Neural cell (in vitro differentiated cells): Measurements from ENCODE around the gene MOBP. TPM values are rescaled to one million over a fixed set of nuclear protein-coding genes. Genes with fewer than 3 reads are reported as not detected.

Experiments used
- H2AFZ ChIP-seq: fragments of 200-600, 300-800 bp; sonication (generic), shearing (Covaris generic); 2 replicates; pipeline ENCODE4 v1.6.0; 2014; ENCODE audit warnings: low read depth, mild to moderate bottlenecking, antibody characterized with exemption, low read length, moderate library complexity
- H3F3A ChIP-seq: fragments of 200-600 bp; shearing (Covaris generic); 2 replicates; pipeline ENCODE4 v1.6.1; 2016; ENCODE audit warnings: mild to moderate bottlenecking, moderate library complexity, mixed read lengths, antibody characterized with exemption, low read length; ENCODE audit not compliant: insufficient read depth, poor library complexity, severe bottlenecking
- H3K27ac ChIP-seq: fragments of 200-600, 300-800 bp; sonication (generic), shearing (Covaris generic); 2 replicates; pipeline ENCODE4 v1.5.1; 2014; ENCODE audit warnings: mild to moderate bottlenecking, low read length, moderate library complexity
- H3K27me3 ChIP-seq: fragments of 300-800, 200-600 bp; sonication (generic), shearing (Covaris generic); 2 replicates; pipeline ENCODE4 v1.6.0; 2014; ENCODE audit warnings: mild to moderate bottlenecking, low read depth, low read length, moderate library complexity; ENCODE audit not compliant: insufficient read depth
- H3K36me3 ChIP-seq: fragments of 300-800, 200-600 bp; sonication (generic), shearing (Covaris generic); 2 replicates; pipeline ENCODE4 v1.5.1; 2014; ENCODE audit warnings: mild to moderate bottlenecking, antibody characterized with exemption, low read length, moderate library complexity; ENCODE audit not compliant: insufficient read depth
- H3K4me2 ChIP-seq: fragments of 300-800, 200-600 bp; sonication (generic), shearing (Covaris generic); 2 replicates; pipeline ENCODE4 v1.6.0; 2014; ENCODE audit warnings: mild to moderate bottlenecking, low read length
- H3K4me3 ChIP-seq: fragments of 300-800, 200-600 bp; sonication (generic), shearing (Covaris generic); 2 replicates; pipeline ENCODE4 v1.5.1; 2014; ENCODE audit warnings: mild to moderate bottlenecking, low read length, moderate library complexity
- H3K79me2 ChIP-seq: fragments of 200-600 bp; shearing (Covaris generic); replicated peaks from 2 replicates; pipeline ENCODE4 v1.6.0; 2014; ENCODE audit warnings: mild to moderate bottlenecking, low read length, moderate library complexity; ENCODE audit not compliant: insufficient read depth
- H3K9ac ChIP-seq: fragments of 300-800, 200-600 bp; sonication (generic), shearing (Covaris generic); 2 replicates; pipeline ENCODE4 v1.6.1; 2016; ENCODE audit warnings: mild to moderate bottlenecking, low read length, mixed read lengths
- H3K9me2 ChIP-seq: fragments of 200-600 bp; shearing (Covaris generic); 2 replicates; pipeline ENCODE4 v1.6.1; 2016; ENCODE audit warnings: mild to moderate bottlenecking, low read length, mixed read lengths; ENCODE audit not compliant: insufficient read depth
- H3K9me3 ChIP-seq: fragments of 200-600, 300-800 bp; sonication (generic), shearing (Covaris generic); 2 replicates; pipeline ENCODE4 v1.6.1; 2016; ENCODE audit warnings: mild to moderate bottlenecking, mixed run types, low read length, moderate library complexity, mixed read lengths
- H4K20me1 ChIP-seq: fragments of 200-600 bp; shearing (Covaris generic); 2 replicates; pipeline ENCODE4 v1.6.1; 2016; ENCODE audit warnings: mild to moderate bottlenecking, mixed run types; ENCODE audit not compliant: insufficient read depth
- EP300 ChIP-seq: fragments of 450-650 bp; conservative IDR thresholded peaks from 2 replicates; pipeline ENCODE4 v1.6.1; 2014; ENCODE audit warnings: antibody characterized with exemption, mild to moderate bottlenecking, moderate library complexity; ENCODE audit not compliant: poor library complexity, severe bottlenecking
- EZH2 ChIP-seq: fragments of 200-600, 300-800 bp; shearing (Covaris generic), sonication (generic); IDR thresholded peaks from 2 replicates; pipeline ENCODE4 v1.6.1; 2014; ENCODE audit warnings: antibody characterized with exemption, low read length, borderline replicate concordance, mild to moderate bottlenecking; ENCODE audit not compliant: insufficient read depth, poor library complexity, severe bottlenecking
- MXI1 ChIP-seq: fragments of 450-650 bp; conservative IDR thresholded peaks from 2 replicates; pipeline ENCODE4 v1.6.1; 2014; ENCODE audit warnings: antibody characterized with exemption, mild to moderate bottlenecking; ENCODE audit not compliant: poor library complexity, severe bottlenecking
- POLR2AphosphoS5 ChIP-seq: IDR thresholded peaks from 2 replicates; pipeline ENCODE4 v1.6.1; 2012
- RAD21 ChIP-seq: fragments of 450-650 bp; conservative IDR thresholded peaks from 2 replicates; pipeline ENCODE4 v1.6.1; 2014; ENCODE audit warnings: antibody characterized with exemption, mild to moderate bottlenecking, moderate library complexity
- SMC3 ChIP-seq: fragments of 450-650 bp; conservative IDR thresholded peaks from 2 replicates; pipeline ENCODE4 v1.6.1; 2014; ENCODE audit warnings: antibody characterized with exemption, mild to moderate bottlenecking, moderate library complexity; ENCODE audit not compliant: poor library complexity
- TAF1 ChIP-seq: IDR thresholded peaks from 2 replicates; pipeline ENCODE4 v1.6.1; 2012; ENCODE audit warnings: low read depth
- polyA plus RNA-seq: library from polyadenylated mRNA; depleted of rRNA; stranded (reverse); fragments of >200 nt; gene quantifications from 2 replicates; pipeline ENCODE4 v1.2.3, GENCODE V29; 2014
- TF ChIP-seq, protein P1 (sequence below): fragments of 450-650 bp; IDR thresholded peaks from 2 replicates; pipeline ENCODE4 v1.5.1; 2014; ENCODE audit warnings: antibody characterized with exemption, mild to moderate bottlenecking, moderate library complexity; ENCODE audit not compliant: poor library complexity, severe bottlenecking
- TF ChIP-seq, protein P2 (sequence below): IDR thresholded peaks from 2 replicates; pipeline ENCODE4 v1.6.1; 2012; ENCODE audit warnings: borderline replicate concordance

The MOBP gene
- polyA plus RNA-seq, 1 donor from 2014 or later, result not detected

DNA sequence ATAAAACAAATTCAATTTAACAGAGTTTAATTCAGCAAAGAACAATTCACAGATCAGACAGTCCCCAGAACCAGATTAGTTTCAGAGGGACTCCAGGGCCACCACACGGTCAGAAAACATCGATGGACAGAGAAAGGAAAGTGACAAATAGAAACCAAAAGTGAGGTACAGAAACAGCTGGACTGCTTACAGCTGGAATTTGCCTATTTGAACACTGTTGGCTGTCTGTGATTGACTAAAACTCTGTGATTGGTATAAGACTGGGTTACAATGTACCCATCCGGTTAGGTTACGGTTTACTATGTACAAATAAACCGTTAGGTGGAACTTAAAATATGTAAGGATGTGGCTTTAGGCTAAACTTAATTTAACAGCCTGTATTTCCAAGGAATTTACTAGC lies 30.3 kb downstream of the MOBP start:
- Histone ChIP-seq H3K9me2 (no peaks in the 10 kb centered on the region), H3F3A (no peaks in the 10 kb centered on the region), H4K20me1 (no peaks in the 10 kb centered on the region), H3K36me3 (no peaks in the 10 kb centered on the region), H3K9ac (no peak overlapping the region), H3K27ac (no peak overlapping the region), H3K9me3 (no peaks in the 10 kb centered on the region), H3K79me2 (no peaks in the 10 kb centered on the region), H2AFZ (no peak overlapping the region), H3K4me2 (no peak overlapping the region), H3K27me3 (no peaks in the 10 kb centered on the region), H3K4me3 (no peak overlapping the region)
- TF ChIP-seq SMC3 (no peak), EZH2 (no peak), EP300 (no peak), TAF1 (no peak), MXI1 (no peak), RAD21 (no peak), POLR2AphosphoS5 (no peak)
- TF ChIP-seq, protein P1, sequence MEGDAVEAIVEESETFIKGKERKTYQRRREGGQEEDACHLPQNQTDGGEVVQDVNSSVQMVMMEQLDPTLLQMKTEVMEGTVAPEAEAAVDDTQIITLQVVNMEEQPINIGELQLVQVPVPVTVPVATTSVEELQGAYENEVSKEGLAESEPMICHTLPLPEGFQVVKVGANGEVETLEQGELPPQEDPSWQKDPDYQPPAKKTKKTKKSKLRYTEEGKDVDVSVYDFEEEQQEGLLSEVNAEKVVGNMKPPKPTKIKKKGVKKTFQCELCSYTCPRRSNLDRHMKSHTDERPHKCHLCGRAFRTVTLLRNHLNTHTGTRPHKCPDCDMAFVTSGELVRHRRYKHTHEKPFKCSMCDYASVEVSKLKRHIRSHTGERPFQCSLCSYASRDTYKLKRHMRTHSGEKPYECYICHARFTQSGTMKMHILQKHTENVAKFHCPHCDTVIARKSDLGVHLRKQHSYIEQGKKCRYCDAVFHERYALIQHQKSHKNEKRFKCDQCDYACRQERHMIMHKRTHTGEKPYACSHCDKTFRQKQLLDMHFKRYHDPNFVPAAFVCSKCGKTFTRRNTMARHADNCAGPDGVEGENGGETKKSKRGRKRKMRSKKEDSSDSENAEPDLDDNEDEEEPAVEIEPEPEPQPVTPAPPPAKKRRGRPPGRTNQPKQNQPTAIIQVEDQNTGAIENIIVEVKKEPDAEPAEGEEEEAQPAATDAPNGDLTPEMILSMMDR, result no peak
- TF ChIP-seq, protein P2, sequence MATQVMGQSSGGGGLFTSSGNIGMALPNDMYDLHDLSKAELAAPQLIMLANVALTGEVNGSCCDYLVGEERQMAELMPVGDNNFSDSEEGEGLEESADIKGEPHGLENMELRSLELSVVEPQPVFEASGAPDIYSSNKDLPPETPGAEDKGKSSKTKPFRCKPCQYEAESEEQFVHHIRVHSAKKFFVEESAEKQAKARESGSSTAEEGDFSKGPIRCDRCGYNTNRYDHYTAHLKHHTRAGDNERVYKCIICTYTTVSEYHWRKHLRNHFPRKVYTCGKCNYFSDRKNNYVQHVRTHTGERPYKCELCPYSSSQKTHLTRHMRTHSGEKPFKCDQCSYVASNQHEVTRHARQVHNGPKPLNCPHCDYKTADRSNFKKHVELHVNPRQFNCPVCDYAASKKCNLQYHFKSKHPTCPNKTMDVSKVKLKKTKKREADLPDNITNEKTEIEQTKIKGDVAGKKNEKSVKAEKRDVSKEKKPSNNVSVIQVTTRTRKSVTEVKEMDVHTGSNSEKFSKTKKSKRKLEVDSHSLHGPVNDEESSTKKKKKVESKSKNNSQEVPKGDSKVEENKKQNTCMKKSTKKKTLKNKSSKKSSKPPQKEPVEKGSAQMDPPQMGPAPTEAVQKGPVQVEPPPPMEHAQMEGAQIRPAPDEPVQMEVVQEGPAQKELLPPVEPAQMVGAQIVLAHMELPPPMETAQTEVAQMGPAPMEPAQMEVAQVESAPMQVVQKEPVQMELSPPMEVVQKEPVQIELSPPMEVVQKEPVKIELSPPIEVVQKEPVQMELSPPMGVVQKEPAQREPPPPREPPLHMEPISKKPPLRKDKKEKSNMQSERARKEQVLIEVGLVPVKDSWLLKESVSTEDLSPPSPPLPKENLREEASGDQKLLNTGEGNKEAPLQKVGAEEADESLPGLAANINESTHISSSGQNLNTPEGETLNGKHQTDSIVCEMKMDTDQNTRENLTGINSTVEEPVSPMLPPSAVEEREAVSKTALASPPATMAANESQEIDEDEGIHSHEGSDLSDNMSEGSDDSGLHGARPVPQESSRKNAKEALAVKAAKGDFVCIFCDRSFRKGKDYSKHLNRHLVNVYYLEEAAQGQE, result no peak

DNA sequence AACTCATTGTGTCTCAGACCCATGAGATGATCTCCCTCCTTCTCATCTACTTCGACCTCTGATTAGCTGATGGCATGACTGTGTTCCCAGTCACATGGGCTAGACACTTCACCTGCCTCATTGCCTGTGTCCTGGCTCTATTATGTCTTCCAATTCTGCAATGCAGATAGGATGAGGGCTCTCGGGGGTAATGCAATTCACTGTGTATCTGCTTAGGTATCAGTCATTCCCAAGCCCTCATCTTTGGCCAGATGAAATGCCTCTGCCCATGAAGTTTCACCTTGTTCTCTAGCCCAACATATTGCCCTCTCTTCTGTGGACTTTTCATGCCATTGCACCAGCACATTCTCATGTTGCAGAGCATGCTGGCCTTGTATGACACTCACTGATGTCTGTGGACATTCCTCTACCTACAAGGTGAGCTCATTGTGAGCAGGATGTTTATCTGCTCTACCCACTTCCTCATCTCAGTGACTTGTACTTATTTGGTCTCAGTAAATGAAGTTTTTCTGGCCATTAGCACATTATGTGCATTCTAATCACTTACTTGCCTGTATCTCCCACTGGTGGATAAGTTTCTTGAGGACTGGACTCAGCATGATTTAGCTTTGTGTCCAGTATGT lies 32.3 kb downstream of the MOBP start:
- Histone ChIP-seq H2AFZ (no peak overlapping the region), H3K27me3 (no peaks in the 10 kb centered on the region), H4K20me1 (no peaks in the 10 kb centered on the region), H3K4me3 (no peak overlapping the region), H3F3A (no peaks in the 10 kb centered on the region), H3K9me2 (no peaks in the 10 kb centered on the region), H3K79me2 (no peaks in the 10 kb centered on the region), H3K36me3 (no peaks in the 10 kb centered on the region), H3K27ac (no peak overlapping the region), H3K9me3 (no peaks in the 10 kb centered on the region), H3K9ac (no peak overlapping the region), H3K4me2 (no peak overlapping the region)
- no peak for TF ChIP-seq SMC3
- TF ChIP-seq MXI1, result no peak
